Endothelial cell of umbilical vein (primary cell): ENCODE measurements around the gene TTLL4. TPM values are rescaled to one million over a fixed set of nuclear protein-coding genes. Genes with fewer than 3 reads are reported as not detected.

Experiments
- BruUV-seq: library from RNA; stranded (reverse); fragments of 400-500 nt; replicated peaks from 2 replicates; lab custom pipeline; 2021; lab: Mats Ljungman, UMichigan
- CTCF ChIA-PET: fragments of 300-600, 350-600 bp; sonication (Branson Sonifier 250); formaldehyde crosslinking; loops from one replicate; lab custom pipeline; 2021; ENCODE audit warnings: antibody characterized with exemption, inconsistent platforms; lab: Charles Lee
- POLR2A ChIA-PET: fragments of 300-600, 350-600 bp; sonication (Branson Sonifier 250); formaldehyde crosslinking; loops from one replicate; lab custom pipeline; 2021; ENCODE audit warnings: antibody characterized with exemption, inconsistent platforms; lab: Charles Lee
- DNase-seq: peaks from one replicate; pipeline ENCODE4 v3.0.0-alpha.2; 2011; ENCODE audit warnings: low read depth, low spot score
- FAIRE-seq: peaks from 2 replicates; lab custom pipeline; 2011; peaks lifted over from hg19 to GRCh38; lab: Jason Lieb, UNC
- H2AFZ ChIP-seq: 2 replicates; pipeline ENCODE4 v1.6.0; 2012; ENCODE audit warnings: low read depth, low read length, control low read depth, inconsistent platforms
- H3K27ac ChIP-seq: 2 replicates; pipeline ENCODE4 v1.5.1; 2011; ENCODE audit warnings: low read depth, mild to moderate bottlenecking, control low read depth, low read length, moderate library complexity; ENCODE audit not compliant: insufficient read depth
- H3K27me3 ChIP-seq, 2 experiments: 2 replicates each; pipeline versions ENCODE4 v1.6.0 to v1.6.1; 2011; ENCODE audit warnings: low read length in 2 of 2, mixed read lengths in 1 of 2; ENCODE audit not compliant: control insufficient read depth in 2 of 2, insufficient read depth in 2 of 2
- H3K36me3 ChIP-seq, 2 experiments: 2 replicates in 1 of 2; 3 replicates in 1 of 2; pipeline ENCODE4 v1.5.1; 2011; ENCODE audit warnings: low read length in 2 of 2, mild to moderate bottlenecking in 1 of 2, moderate library complexity in 1 of 2; ENCODE audit not compliant: control insufficient read depth in 2 of 2, insufficient read depth in 2 of 2; ENCODE audit errors: extremely low read depth in 1 of 2
- H3K4me1 ChIP-seq: 3 replicates; pipeline ENCODE4 v1.5.1; 2011; ENCODE audit warnings: mild to moderate bottlenecking, low read length; ENCODE audit not compliant: control insufficient read depth, insufficient read depth; ENCODE audit errors: extremely low read depth
- H3K4me2 ChIP-seq: 2 replicates; pipeline ENCODE4 v1.6.1; 2011; ENCODE audit warnings: low read length, control low read depth, mixed read lengths; ENCODE audit not compliant: insufficient read depth
- H3K4me3 ChIP-seq, 3 experiments: fragments of 200-600 bp in 1 of 3; sonication (generic), shearing (Covaris generic) in 1 of 3; replicated peaks in 1 of 3; 2 replicates each; pipeline ENCODE4 v1.5.1; 2011 to 2016; ENCODE audit warnings: control low read depth in 3 of 3, low read length in 3 of 3, mild to moderate bottlenecking in 2 of 3, inconsistent platforms in 1 of 3, low read depth in 1 of 3, moderate library complexity in 1 of 3; ENCODE audit not compliant: insufficient read depth in 1 of 3
- H3K79me2 ChIP-seq: 2 replicates; pipeline ENCODE4 v1.6.0; 2012; ENCODE audit warnings: low read length, inconsistent platforms; ENCODE audit not compliant: control insufficient read depth, insufficient read depth
- H3K9ac ChIP-seq: replicated peaks from 2 replicates; pipeline ENCODE3; 2011; ENCODE audit warnings: low read length, control low read depth; ENCODE audit not compliant: insufficient read depth; ENCODE audit errors: extremely low read depth
- H3K9me1 ChIP-seq: replicated peaks from 3 replicates; pipeline ENCODE4 v1.6.0; 2011; ENCODE audit warnings: mild to moderate bottlenecking, low read length; ENCODE audit not compliant: control insufficient read depth, insufficient read depth; ENCODE audit errors: extremely low read depth
- H3K9me3 ChIP-seq: replicated peaks from 2 replicates; pipeline ENCODE4 v1.5.1; 2012; ENCODE audit warnings: low read length, inconsistent platforms; ENCODE audit not compliant: control insufficient read depth, insufficient read depth
- H4K20me1 ChIP-seq: replicated peaks from 2 replicates; pipeline ENCODE3; 2011; ENCODE audit warnings: mild to moderate bottlenecking, low read length; ENCODE audit not compliant: control insufficient read depth, insufficient read depth; ENCODE audit errors: extremely low read depth
- CTCF ChIP-seq, 2 donors: IDR thresholded peaks; 1 replicate in 1 of 2; 2 replicates in 1 of 2; pipeline ENCODE4 v1.5.1; 2011; ENCODE audit warnings: low read length in 2 of 2, mild to moderate bottlenecking in 2 of 2, moderate library complexity in 2 of 2, control low read depth in 1 of 2, inconsistent platforms in 1 of 2, low read depth in 1 of 2; ENCODE audit not compliant: insufficient read depth in 1 of 2; ENCODE audit errors: extremely low read depth in 1 of 2
- EZH2 ChIP-seq: IDR thresholded peaks from 2 replicates; pipeline ENCODE4 v1.6.1; 2012; ENCODE audit warnings: borderline replicate concordance, low read depth, mild to moderate bottlenecking, moderate library complexity, low read length, inconsistent platforms; ENCODE audit not compliant: severe bottlenecking
- FOS ChIP-seq: IDR thresholded peaks from 2 replicates; pipeline ENCODE4 v1.6.1; 2011; ENCODE audit warnings: mild to moderate bottlenecking, low read length, moderate library complexity, borderline replicate concordance; ENCODE audit not compliant: insufficient read depth
- GATA2 ChIP-seq: IDR thresholded peaks from 2 replicates; pipeline ENCODE4 v1.7.0; 2011; ENCODE audit warnings: low read depth, mild to moderate bottlenecking, moderate library complexity, mixed read lengths, low read length; ENCODE audit not compliant: insufficient read length, insufficient read depth
- JUN ChIP-seq: IDR thresholded peaks from 2 replicates; pipeline ENCODE4 v1.6.1; 2011; ENCODE audit warnings: borderline replicate concordance, low read depth; ENCODE audit not compliant: insufficient read length, insufficient read depth
- MAX ChIP-seq: IDR thresholded peaks from 2 replicates; pipeline ENCODE4 v1.6.1; 2011; ENCODE audit not compliant: insufficient read depth, insufficient read length
- MYC ChIP-seq: IDR thresholded peaks from one replicate; pipeline ENCODE4 v1.6.1; 2011; ENCODE audit warnings: mild to moderate bottlenecking, low read depth, low read length
- POLR2A ChIP-seq: IDR thresholded peaks from 2 replicates; pipeline ENCODE4 v1.6.1; 2012; ENCODE audit warnings: low read depth, mild to moderate bottlenecking, control low read depth, low read length
- POLR2AphosphoS5 ChIP-seq: IDR thresholded peaks from 2 replicates; pipeline ENCODE4 v1.6.1; 2012; ENCODE audit warnings: low read depth, mild to moderate bottlenecking, control low read depth, low read length, moderate library complexity; ENCODE audit not compliant: insufficient read depth
- dilution Hi-C: fragments of 300-500 bp; cut with MboI; formaldehyde crosslinking; loops from one replicate; pipeline ENCODE4 v1.15.0; 2019; ENCODE audit warnings: low sequenced_read_pairs; ENCODE audit not compliant: extremely low pct_ligation_motif_present
- intact Hi-C: fragments of 100-400 bp; cut with micrococcal nuclease; formaldehyde crosslinking; loops from one replicate; pipeline ENCODE4 v1.10.0; 2022
- polyA plus RNA-seq, 4 experiments: library from polyadenylated mRNA; depleted of rRNA in 3 of 4; stranded (reverse) in 3 of 4; unstranded in 1 of 4; fragments of >200 nt; gene quantifications; 2 replicates each; pipeline versions ENCODE4 v1.2.1 to v1.2.3, GENCODE V29; 2011 to 2012; ENCODE audit warnings: missing spikeins in 1 of 4
- total RNA-seq: library from RNA; stranded (reverse); gene quantifications from 2 replicates; pipeline ENCODE4 v1.2.3, GENCODE V29; 2021

The TTLL4 gene
- total and polyA plus RNA-seq, 2 donors (not counting 3 experiments of a cell fraction or from before 2014, with no cell fraction given): 26.7 to 45.0 TPM

GRCh38 chr2:218663901-218664300 is 46.7 kb upstream of the TTLL4 start:
- H3K27ac ChIP-seq: no peak overlapping the region
- no peak overlapping the region for H2AFZ ChIP-seq
- H3K4me2 ChIP-seq: no peak overlapping the region
- no peak overlapping the region for H3K4me3 ChIP-seq
- ChIA-PET CTCF (interaction anchor here (0.8 kb wide), 1 partner anchor 184 kb away, joined by 4 read pairs; no protein-coding TSS in a partner anchor), POLR2A (no interaction called here)
- DNase-seq: no peak
- FAIRE-seq: no peak
- dilution Hi-C loops (no loop called here), intact Hi-C loops (no loop called here)
- no peaks in the 10 kb centered on the region for H3K9me3 ChIP-seq
- peaks cover 9% of the 10 kb centered on the region for H3K4me1 ChIP-seq
- no peaks in the 10 kb centered on the region for H3K9me1 ChIP-seq
- no peaks in the 10 kb centered on the region for H4K20me1 ChIP-seq
- H3K27me3 ChIP-seq: no peaks in the 10 kb centered on the region
- H3K79me2 ChIP-seq: peaks cover 14% of the 10 kb centered on the region
- H3K36me3 ChIP-seq: peaks cover 33 to 44% of the 10 kb centered on the region in 2 experiments
- no peak overlapping the region for H3K9ac ChIP-seq
- no peak for TF ChIP-seq POLR2A
- TF ChIP-seq MYC: no peak
- no peak for TF ChIP-seq FOS
- no peak for TF ChIP-seq MAX
- TF ChIP-seq EZH2: no peak
- no TSS peak for BruUV-seq

- H2AFZ ChIP-seq: no peak overlapping the region
- no peak for TF ChIP-seq POLR2A
- no peak for TF ChIP-seq CTCF (IDR thresholded peaks at IDR 0.05; ENCODE audit: extremely low read depth in 1 of 2, insufficient read depth in 1 of 2, low read depth in 1 of 2, low read length in 2 of 2)
- TF ChIP-seq FOS: no peak
- TF ChIP-seq GATA2: no peak
- TF ChIP-seq JUN: no peak
- no peak for TF ChIP-seq MYC
- no peak for TF ChIP-seq EZH2
- no peak for TF ChIP-seq POLR2AphosphoS5
- TF ChIP-seq MAX: no peak
- no peaks in the 10 kb centered on the region for H4K20me1 ChIP-seq
- no peak overlapping the region for H3K27ac ChIP-seq
- ChIA-PET POLR2A (no interaction called here), CTCF (interaction anchor here (0.8 kb wide), 1 partner anchor 183 kb away, joined by 4 read pairs; no protein-coding TSS in a partner anchor)
- DNase-seq: no peak
- H3K9me1 ChIP-seq: no peaks in the 10 kb centered on the region
- no peak for FAIRE-seq
- peaks cover 12% of the 10 kb centered on the region for H3K79me2 ChIP-seq
- no peak overlapping the region for H3K4me3 ChIP-seq
- no peak overlapping the region for H3K9ac ChIP-seq
- dilution Hi-C loops (no loop called here), intact Hi-C loops (no loop called here)
- H3K4me1 ChIP-seq: peaks cover 9% of the 10 kb centered on the region
- H3K27me3 ChIP-seq: no peaks in the 10 kb centered on the region
- no TSS peak for BruUV-seq
- H3K36me3 ChIP-seq: peaks cover 33 to 44% of the 10 kb centered on the region in 2 experiments
- H3K4me2 ChIP-seq: no peak overlapping the region
- no peaks in the 10 kb centered on the region for H3K9me3 ChIP-seq
These were observed 46.0 kb upstream of the TTLL4 start for GRCh38 chr2:218664653-218665052.
